NCI-H2196 treated with DMSO at 0.1 percent for 48 hours (cell line): ENCODE measurements around the gene KATNIP.
"Not testable (repeated sequence)": the region's sequence is repeated elsewhere in the genome, so short reads cannot be mapped to it uniquely, and the experiment has no call there.

ENCODE experiments used
- DNase-seq: peaks from one replicate; lab custom pipeline; 2025; ENCODE audit not compliant: unreplicated experiment; lab: John Stamatoyannopoulos, UW

KATNIP gene

DNA sequence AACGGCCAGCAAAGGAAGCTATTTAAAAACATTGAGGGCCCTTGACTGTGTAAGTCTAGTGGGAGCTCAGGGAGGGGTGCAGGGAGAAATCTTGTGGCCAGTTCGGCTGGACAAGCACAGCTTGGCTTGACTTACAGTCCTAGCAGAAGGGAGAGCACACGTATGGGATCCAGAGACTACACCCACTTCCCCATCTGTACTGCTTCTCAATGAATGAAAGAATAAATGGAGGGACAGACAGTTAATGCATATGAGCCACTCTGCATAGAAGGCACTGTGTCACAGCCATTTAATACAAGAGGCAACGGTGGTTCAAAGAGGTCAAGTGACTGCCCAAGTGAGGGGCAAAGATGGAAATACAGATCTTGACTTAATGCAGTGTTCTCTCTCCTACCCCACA is 15.7 kb upstream of the KATNIP start:
- no peak for DNase-seq

DNA sequence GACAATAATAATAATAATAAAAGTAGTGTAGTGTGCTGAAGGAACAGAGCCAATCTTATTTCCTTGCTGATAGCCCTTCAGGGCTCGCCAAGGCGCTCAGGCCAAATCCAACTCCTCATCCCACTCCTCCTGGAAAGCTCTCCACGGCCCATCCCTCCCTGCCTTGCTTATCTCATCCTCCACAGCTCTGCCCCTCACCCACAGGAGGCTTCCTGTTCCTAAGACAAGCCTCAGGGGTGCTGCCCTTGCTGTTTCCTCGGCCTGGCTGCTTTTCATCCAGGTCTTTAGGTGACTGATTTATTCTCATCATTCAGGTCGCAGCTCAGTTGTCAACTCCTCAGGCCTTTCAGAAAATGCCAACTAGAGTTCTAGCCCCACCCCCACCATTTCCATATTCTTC is 11.4 kb upstream of the KATNIP start:
- no peak for DNase-seq

DNA sequence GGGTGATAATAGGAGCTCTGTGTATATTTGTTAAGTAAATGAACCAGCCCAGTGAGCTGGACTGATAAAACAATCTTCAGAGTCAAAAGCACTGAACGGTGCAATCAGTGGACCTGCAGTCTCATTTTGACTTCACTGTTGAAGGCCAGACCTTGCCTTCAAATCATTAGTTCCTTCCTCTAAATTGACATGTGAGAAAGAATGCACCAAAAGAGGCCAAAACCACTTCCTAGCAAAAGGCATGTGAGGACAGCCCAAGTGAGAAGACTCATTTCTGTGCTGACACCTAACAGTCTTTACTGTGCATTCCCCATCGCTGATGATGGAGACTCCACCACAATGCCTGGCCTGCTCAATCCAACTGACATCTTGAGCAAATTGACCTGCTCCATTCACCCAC is 10.8 kb upstream of the KATNIP start:
- DNase-seq, result no peak

DNA sequence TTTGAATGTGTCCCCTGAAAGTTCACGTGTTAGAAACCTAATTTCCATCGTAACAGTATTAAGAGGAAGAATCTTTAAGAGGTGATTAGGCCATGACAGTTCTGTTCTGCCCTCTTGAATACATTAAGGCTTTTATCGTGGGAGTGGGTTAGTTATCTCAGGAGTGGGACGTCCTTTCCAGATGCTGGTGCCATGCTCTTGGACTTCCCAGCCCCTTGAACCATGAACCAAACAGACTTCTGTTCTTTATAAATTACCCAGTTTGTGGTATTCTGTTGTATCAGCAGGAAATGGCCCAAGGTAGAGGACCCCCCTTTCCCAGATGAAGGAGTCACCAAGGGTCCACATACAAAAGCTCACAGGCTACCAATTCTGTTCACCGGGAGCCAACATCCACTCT is 10.3 kb upstream of the KATNIP start:
- DNase-seq, result no peak

DNA sequence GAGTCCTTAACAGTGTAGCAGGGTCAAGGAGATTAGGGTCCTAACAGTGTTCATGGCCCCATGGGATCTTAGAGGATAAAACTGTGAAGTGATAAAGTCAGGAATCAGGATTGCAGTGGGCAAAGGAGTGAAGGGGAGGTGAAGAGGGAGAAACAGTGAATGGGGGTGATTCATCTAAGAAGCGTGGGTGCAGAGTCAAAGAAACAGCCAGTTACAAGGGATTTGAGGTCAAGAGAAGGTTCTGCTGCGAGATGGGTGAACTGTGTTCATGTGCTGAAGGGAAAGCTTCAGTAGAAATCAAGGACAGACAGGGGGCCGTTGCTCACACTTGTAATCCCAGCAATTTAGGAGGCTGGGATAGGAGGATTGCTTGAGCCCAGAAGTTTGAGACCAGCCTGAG is 6.1 kb upstream of the KATNIP start:
- no peak for DNase-seq

DNA sequence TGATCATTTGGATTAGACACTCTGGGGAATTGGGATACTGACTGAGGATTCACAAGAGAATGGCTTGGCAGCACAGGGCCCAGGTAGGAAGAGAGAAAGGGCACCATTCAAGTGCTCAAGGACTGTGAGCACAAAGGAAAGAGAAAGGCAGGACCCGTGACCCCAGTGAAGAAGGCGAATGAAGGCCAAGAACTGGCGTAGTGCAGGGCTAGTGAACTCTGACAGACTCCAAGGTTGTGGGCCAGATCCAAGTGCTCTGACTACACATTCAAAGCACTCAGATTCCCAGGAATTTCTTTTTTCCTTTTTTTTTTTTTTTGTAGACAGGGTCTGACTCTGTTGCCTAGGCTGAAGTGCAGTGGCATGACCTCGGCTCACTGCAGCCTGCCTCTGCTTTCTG is 5.3 kb upstream of the KATNIP start:
- DNase-seq, result no peak

DNA sequence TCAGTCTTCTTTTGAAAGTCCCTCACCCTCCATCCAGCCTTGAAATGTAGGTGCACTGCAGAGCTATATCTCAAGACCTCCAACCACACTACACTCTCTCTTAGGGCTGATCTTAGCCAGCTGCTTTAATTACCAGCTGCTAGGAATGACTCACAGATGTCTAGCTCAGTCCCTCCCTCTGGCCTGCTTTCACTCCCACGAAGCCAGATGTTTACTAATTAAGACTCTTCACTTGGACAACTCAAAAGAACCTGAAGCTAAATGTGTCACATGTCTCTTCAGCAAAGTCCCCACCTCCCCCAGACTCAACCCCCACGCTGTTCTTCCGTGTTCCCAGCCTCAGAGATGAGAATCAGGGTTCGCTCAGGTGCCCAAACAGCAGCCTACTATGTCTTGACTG is 2.8 kb upstream of the KATNIP start:
- no peak for DNase-seq

DNA sequence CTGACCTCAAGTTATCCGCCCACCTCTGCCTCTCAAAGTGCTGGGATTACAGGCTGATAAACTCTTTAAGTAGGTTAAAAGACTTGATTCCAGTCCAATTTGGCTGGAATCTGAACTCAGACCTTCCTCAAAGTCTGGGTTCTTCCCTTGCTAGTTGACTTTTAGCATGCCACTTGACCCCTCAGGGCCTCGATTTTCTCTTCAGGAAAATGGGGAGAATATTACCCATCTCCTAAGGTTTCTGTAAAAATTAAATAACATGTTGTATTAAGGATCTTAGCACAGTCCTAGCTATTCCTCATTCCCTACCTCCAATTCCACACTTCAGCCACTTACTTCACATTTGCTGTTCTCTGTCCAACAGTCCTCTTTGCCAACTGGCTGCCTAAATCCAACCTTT is 2.1 kb upstream of the KATNIP start:
- no peak for DNase-seq

GRCh38 chr16:27549464-27549745 is 539 bp upstream of the KATNIP start:
- no peak for DNase-seq

DNA sequence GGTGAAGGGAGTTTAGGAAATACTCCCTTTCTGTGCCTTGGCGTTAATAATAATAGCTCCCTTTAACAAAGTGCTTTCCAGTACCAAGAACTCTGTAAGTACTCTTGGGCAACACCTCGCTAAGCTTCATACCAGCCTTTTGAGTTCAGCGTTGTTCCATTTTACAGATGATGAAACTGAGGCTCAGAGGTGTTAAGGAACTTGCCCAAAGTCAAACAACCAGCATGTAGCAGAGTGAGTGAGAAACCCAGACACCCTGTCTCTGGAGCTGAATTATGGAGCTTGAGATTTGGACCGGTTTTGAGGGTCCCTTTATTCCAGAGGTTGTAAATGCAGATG is 607 bp downstream of the KATNIP start:
- DNase-seq, result no peak

- no peak for DNase-seq
These were observed 1.1 kb downstream of the KATNIP start for GRCh38 chr16:27551036-27551435.

DNA sequence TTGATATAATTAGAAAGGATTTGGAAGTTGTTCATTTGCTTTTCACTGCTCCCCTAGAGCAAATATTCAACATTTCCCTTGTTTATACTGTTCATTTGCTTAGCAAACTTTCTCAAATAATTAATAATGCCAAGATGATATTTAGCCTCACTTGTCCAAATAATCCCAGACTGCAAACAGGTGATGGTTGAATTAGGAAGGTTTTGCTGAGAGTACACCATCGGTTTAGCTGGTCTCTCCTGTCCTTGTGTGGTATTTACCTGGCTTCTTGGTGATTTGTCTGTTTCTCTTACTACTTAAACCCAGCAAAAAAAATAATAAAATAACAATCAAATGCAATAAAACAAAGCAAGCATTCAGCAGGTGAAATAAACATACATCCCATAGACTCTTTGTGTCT is 6.5 kb downstream of the KATNIP start:
- DNase-seq, result no peak

DNA sequence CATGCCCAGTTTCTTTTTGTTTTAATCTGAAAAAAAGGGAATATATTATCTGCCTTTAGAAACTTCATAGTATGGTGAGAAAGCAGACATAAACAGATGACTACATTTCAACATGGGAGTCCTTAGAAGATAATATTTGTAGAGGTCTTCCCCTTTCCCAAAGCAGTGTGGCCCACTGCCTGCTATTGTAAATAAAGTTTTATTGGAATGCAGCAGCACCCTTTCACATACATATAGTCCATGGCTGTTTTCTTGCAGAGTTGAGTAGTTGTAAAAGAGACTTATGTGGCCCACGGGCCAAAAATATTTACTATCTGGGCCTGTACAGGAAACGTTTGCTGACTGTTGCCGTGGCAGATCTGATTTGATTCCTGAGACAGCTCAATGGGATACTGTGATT is 8.5 kb downstream of the KATNIP start:
- no peak for DNase-seq

- DNase-seq, result no peak
These were observed 9.0 kb downstream of the KATNIP start for GRCh38 chr16:27558932-27559331.

GRCh38 chr16:27561216-27561615 is 11.3 kb downstream of the KATNIP start:
- no peak for DNase-seq

GRCh38 chr16:27564224-27564623 is 14.3 kb downstream of the KATNIP start:
- no peak for DNase-seq

GRCh38 chr16:27566417-27566816 is 16.5 kb downstream of the KATNIP start:
- no peak for DNase-seq

GRCh38 chr16:27568077-27568476 is 18.1 kb downstream of the KATNIP start:
- DNase-seq, result no peak

- DNase-seq, result not testable (repeated sequence)
These were observed 21.0 kb downstream of the KATNIP start for GRCh38 chr16:27570986-27571385.

DNA sequence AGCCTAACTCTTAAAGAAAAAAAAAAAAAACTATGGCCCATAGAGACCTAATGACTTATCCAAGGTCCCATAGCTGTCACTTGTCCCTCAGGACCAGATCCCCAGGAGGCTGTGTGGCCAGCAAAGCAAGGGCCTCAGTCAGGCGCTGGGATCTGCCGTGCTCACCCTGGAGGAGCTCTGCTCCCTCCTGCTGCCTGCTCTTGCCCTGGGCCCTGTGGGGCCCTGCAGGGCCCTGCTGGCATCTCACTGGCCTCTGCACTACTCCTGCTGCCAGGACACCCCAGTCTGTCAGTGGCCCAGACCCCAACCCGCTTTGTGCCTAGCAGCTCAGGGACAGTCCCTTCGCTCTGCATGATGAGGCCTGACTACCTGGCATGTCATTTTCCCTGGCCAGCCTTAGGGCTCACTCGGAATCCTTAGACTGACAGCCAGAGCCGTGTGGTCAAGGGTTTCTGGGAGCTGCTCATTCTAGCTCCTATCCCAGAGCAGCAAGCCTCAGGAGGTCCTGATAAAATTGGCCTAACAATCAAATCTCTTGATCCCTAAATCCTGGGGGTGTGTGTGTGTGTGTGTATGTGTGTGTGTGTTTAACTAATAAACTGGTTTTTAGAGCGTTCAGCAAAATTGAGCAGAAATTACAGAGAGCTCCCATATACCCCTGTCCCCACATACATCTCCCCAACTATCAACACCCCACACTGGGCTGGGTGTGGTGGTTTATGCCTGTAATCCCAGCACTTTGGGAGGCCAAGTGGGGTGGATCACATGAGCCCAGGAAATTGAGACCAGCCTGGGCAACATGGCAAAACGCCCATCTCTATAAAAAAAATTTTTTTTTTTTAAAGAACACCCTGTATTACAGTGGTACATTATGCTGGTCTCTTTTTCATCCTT is 21.7 kb downstream of the KATNIP start:
- no peak for DNase-seq

DNA sequence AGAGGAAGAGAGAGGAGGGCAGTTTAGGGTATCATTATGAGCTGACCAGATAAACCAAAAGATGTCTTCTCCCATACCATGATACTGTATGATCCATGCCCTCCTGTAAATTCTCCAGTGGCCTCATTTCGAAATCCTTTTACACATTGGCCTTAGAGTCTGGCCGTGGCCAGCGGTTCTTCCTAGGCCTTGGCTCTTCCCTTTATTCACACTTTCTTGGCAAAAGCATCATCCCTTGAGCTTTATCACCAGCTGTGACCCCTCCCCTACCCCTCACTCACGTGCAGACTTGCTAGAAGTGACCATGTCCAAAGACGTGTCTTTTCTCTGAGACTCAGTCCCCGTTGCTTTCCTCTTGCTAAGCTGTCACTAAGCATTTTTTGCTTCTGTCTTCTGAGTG is 22.8 kb downstream of the KATNIP start:
- no peak for DNase-seq

- DNase-seq, result no peak
These were observed 26.8 kb downstream of the KATNIP start for GRCh38 chr16:27576729-27577128.
